ENCODE results near the gene SSTR4.

Gene SSTR4

DNA sequence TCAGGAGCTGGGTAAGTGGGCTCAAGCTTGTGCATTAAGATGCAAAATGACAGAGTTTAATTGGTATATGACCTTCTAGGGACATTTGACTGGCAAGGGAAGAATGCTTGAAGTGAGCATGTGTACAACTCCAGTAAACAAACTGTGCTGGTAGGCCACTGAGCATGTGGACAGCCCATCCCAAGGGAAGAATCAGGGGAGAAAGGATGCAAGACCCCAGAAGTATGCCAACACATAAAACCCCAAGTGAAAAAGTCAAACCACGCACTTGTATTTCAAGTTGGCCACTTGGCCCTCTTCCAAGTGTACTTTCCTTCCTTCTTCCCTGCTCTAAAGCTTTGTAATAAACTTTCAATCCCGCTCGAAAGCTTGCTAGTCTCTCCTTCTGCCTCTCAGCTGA is 24.7 kb downstream of the SSTR4 start:
- Histone ChIP-seq H4K20me1 (ENCODE audit: insufficient read depth, low read length, poor library complexity, severe bottlenecking) (no peaks in the 10 kb centered on the region), H3K36me3 (ENCODE audit: insufficient read depth, low read length) (no peaks in the 10 kb centered on the region), H2AFZ (ENCODE audit: low read length) (no peak overlapping the region), H3K9ac (ENCODE audit: low read depth, low read length, poor library complexity, severe bottlenecking) (no peak overlapping the region), H3K79me2 (ENCODE audit: insufficient read depth, low read length) (no peaks in the 10 kb centered on the region), H3K9me2 (replicated peaks; ENCODE audit: low read depth, low read length) (no peaks in the 10 kb centered on the region), H3K4me3 (ENCODE audit: low read length, poor library complexity, severe bottlenecking) (no peak overlapping the region), H3K27me3 (ENCODE audit: insufficient read depth, low read length, poor library complexity, severe bottlenecking) (no peaks in the 10 kb centered on the region), H3F3A (ENCODE audit: low read depth) (no peaks in the 10 kb centered on the region), H3K9me3 (ENCODE audit: insufficient read depth, low read depth, low read length) (no peaks in the 10 kb centered on the region), H3K4me1 (ENCODE audit: insufficient read depth, low read length, poor library complexity, severe bottlenecking) (peaks cover 7% of the 10 kb centered on the region), H3K4me2 (ENCODE audit: low read depth, low read length, poor library complexity, severe bottlenecking) (no peak overlapping the region)
- TF ChIP-seq, protein P1, sequence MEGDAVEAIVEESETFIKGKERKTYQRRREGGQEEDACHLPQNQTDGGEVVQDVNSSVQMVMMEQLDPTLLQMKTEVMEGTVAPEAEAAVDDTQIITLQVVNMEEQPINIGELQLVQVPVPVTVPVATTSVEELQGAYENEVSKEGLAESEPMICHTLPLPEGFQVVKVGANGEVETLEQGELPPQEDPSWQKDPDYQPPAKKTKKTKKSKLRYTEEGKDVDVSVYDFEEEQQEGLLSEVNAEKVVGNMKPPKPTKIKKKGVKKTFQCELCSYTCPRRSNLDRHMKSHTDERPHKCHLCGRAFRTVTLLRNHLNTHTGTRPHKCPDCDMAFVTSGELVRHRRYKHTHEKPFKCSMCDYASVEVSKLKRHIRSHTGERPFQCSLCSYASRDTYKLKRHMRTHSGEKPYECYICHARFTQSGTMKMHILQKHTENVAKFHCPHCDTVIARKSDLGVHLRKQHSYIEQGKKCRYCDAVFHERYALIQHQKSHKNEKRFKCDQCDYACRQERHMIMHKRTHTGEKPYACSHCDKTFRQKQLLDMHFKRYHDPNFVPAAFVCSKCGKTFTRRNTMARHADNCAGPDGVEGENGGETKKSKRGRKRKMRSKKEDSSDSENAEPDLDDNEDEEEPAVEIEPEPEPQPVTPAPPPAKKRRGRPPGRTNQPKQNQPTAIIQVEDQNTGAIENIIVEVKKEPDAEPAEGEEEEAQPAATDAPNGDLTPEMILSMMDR (conservative IDR thresholded peaks at IDR 0.05; ENCODE audit: low read length), result no peak

DNA sequence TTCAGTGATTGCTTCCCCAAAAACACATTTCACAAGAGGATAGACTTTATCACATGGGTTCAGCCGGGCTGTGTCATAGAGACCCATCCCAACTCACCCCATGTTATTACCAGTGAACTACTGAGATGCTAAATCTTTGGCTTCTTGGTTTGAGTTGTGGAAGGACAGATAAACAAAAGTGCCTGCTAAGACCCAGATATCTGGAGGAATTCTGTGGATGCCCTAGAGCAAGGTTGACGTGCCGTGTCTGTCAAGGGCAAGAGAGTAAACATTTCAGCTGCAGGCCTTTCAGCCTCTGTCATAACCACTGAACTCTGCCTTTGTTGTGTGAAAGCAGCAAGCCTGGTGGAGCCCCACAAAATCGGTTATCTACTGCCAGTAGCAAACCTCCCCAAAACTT is 25.5 kb downstream of the SSTR4 start:
- Histone ChIP-seq H3K79me2 (ENCODE audit: insufficient read depth, low read length) (no peaks in the 10 kb centered on the region), H3K4me3 (ENCODE audit: low read length, poor library complexity, severe bottlenecking) (no peak overlapping the region), H3K9me2 (replicated peaks; ENCODE audit: low read depth, low read length) (no peaks in the 10 kb centered on the region), H3K4me2 (ENCODE audit: low read depth, low read length, poor library complexity, severe bottlenecking) (no peak overlapping the region), H3K9ac (ENCODE audit: low read depth, low read length, poor library complexity, severe bottlenecking) (no peak overlapping the region), H3K36me3 (ENCODE audit: insufficient read depth, low read length) (no peaks in the 10 kb centered on the region), H2AFZ (ENCODE audit: low read length) (no peak overlapping the region), H3K27me3 (ENCODE audit: insufficient read depth, low read length, poor library complexity, severe bottlenecking) (no peaks in the 10 kb centered on the region), H3K9me3 (ENCODE audit: insufficient read depth, low read depth, low read length) (no peaks in the 10 kb centered on the region), H3F3A (ENCODE audit: low read depth) (no peaks in the 10 kb centered on the region), H4K20me1 (ENCODE audit: insufficient read depth, low read length, poor library complexity, severe bottlenecking) (no peaks in the 10 kb centered on the region), H3K4me1 (ENCODE audit: insufficient read depth, low read length, poor library complexity, severe bottlenecking) (peaks cover 7% of the 10 kb centered on the region)
- no peak for TF ChIP-seq EZH2phosphoT487 (IDR thresholded peaks at IDR 0.05; ENCODE audit: borderline replicate concordance)
- TF ChIP-seq, protein P1 (conservative IDR thresholded peaks at IDR 0.05; ENCODE audit: low read length), result no peak

DNA sequence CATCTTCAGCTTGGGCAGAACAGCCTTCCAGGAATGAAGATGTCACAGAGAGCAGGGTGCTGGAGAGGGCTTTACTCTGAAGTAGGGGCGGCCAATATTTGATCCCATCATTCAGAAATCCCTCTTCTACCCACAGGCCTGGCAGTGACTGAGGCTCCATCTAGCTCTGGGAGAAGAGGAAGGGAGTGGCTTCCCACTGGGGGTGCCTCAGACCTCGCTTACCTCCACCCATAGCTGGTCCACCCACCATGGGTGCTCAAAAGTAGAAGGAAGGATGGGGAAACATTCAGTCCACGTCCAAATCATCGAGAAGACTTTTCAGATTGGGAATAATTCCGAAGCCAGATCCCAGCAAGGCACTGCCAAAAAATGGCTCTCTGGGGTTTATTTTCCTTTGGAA is 26.1 kb downstream of the SSTR4 start:
- no peaks in the 10 kb centered on the region for H3F3A ChIP-seq (ENCODE audit: low read depth)
- no peak overlapping the region for H3K4me3 ChIP-seq (ENCODE audit: low read length, poor library complexity, severe bottlenecking)
- no peak overlapping the region for H3K9ac ChIP-seq (ENCODE audit: low read depth, low read length, poor library complexity, severe bottlenecking)
- no peaks in the 10 kb centered on the region for H3K79me2 ChIP-seq (ENCODE audit: insufficient read depth, low read length)
- H2AFZ ChIP-seq (ENCODE audit: low read length), result no peak overlapping the region
- no peaks in the 10 kb centered on the region for H3K36me3 ChIP-seq (ENCODE audit: insufficient read depth, low read length)
- TF ChIP-seq, protein P1 (conservative IDR thresholded peaks at IDR 0.05; ENCODE audit: low read length), result no peak
- TF ChIP-seq EZH2phosphoT487 (IDR thresholded peaks at IDR 0.05; ENCODE audit: borderline replicate concordance), result no peak
- no peaks in the 10 kb centered on the region for H3K9me2 ChIP-seq (replicated peaks; ENCODE audit: low read depth, low read length)
- no peaks in the 10 kb centered on the region for H4K20me1 ChIP-seq (ENCODE audit: insufficient read depth, low read length, poor library complexity, severe bottlenecking)
- H3K9me3 ChIP-seq (ENCODE audit: insufficient read depth, low read depth, low read length), result no peaks in the 10 kb centered on the region
- no peaks in the 10 kb centered on the region for H3K27me3 ChIP-seq (ENCODE audit: insufficient read depth, low read length, poor library complexity, severe bottlenecking)
- H3K4me1 ChIP-seq (ENCODE audit: insufficient read depth, low read length, poor library complexity, severe bottlenecking), result peaks cover 7% of the 10 kb centered on the region
- no peak overlapping the region for H3K4me2 ChIP-seq (ENCODE audit: low read depth, low read length, poor library complexity, severe bottlenecking)
